Occipital lobe (tissue), 2 donors: Measurements from ENCODE around the gene UBL4A. TPM values are rescaled to one million over a fixed set of nuclear protein-coding genes. Genes with fewer than 3 reads are reported as not detected.

Source experiments
- DNase-seq: peaks from one replicate; lab custom pipeline; 2025; lab: John Stamatoyannopoulos, UW
- total RNA-seq: library from RNA; depleted of rRNA; stranded (reverse); fragments of >200 nt; gene quantifications from one replicate; pipeline ENCODE4 v1.2.3, GENCODE V29; 2014

UBL4A gene
- 33.7 TPM for total RNA-seq

GRCh38 chrX:154486396-154487207 lies at the start of gene UBL4A:
UBL4A (minus strand) TSS chrX:154486615; CDS start chrX:154486584, 31 bp downstream.
- no peak for DNase-seq

GRCh38 chrX:154535892-154536291 lies 49.5 kb upstream of the UBL4A start:
- no peak for DNase-seq

- peak; percentile 50 for DNase-seq
Measured at GRCh38 chrX:154534526-154535322, 48.3 kb upstream of the UBL4A start.

- no peak for DNase-seq
Measured at GRCh38 chrX:154532690-154533089, 46.3 kb upstream of the UBL4A start.

DNA sequence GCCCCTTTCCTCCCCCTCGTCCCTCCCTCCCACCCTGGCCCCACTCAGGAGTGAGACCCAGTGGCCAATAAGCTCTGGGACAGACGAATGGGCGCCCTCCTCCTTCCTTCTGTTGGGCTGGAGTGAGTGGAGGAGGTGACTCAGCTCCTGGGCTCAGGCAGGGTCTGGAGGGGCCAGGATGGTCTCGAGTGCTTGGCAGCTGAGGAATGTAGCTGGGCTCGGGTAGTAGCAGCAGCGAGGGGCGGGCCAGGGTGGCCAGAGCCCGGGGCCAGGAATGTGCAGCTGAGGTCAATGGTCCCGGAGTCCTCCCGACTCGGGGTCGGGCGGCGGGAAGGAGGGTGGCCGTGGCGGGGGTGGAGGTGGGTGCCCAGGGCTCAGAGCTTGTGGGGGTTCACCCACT lies 45.2 kb upstream of the UBL4A start:
- no peak for DNase-seq

DNA sequence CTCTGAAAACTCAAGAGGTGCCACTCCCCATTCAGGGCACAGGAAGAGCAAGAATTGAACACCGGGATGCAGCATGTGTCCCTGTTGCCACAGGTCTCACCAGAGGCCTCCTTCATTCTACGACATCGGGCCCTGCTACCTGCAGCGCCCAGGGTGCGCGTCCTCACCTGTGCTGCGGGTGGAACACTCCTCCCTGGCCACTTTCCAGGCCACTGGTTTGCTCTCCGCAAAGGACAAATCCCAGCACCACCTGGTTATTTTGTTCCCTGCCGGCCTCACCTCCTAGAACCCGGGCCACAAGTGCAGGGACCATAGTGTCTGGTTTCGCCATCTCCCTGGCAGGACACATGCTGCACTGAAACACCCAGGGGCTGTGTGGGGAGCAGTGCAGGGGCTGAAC lies 43.9 kb upstream of the UBL4A start:
- DNase-seq: no peak

GRCh38 chrX:154529206-154529612 lies 42.8 kb upstream of the UBL4A start:
- no peak for DNase-seq

- peak; percentile 61 for DNase-seq
Measured at GRCh38 chrX:154526901-154527675, 40.7 kb upstream of the UBL4A start.

- no peak for DNase-seq
Measured at GRCh38 chrX:154525606-154526490, 39.4 kb upstream of the UBL4A start.

DNA sequence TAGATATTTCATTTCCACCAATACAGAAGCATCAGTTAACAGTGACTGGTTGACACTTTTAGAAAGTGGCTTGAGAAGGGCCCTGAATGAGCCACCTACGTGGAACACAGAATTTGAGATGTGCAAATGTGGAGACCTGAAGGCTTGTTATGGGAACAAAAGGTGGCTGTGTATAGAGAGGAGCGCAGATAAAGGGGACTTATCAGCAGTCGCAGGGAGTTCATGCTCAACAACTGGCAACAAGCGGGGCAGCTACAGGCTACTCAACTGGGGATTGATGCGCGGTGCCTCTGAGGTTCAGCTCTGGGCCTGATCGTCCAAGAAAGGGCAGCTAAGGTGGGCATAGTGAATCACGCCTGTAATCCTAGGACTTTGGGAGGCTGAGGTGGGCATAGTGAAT lies 33.0 kb upstream of the UBL4A start:
- DNase-seq: no peak

DNA sequence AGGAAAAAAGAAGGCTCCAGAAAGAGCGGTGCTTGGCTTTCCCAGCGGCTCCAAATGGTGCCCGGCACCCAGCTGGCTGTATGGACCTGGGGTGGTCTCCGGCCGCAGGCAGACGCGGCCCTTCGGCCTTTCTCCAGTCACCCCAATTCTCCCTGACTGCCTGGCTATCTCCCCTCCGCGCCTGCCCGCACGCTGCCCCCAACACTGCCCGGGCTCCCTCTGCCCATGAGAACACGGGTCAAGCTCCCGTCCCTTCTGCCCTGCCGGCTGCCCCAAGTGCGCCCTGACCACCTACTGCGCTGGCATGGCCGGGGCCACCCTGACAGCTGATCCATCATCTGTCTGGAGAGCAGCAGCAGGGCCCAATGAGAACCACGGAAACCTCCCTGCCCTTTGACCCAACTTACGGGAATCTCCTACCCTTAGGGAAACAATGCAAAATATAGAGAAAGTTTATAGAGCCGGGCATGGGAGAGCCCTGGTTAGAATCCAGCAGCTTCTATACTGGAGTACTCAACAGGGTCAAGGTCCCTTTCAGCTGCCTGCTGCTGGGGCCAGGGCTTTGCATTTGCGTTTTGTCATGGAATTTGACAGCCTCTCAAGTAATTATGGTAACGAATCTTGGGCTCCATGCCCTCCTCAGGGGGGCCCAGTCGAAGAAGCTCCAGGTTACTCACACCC lies 30.8 kb upstream of the UBL4A start:
- DNase-seq: no peak

DNA sequence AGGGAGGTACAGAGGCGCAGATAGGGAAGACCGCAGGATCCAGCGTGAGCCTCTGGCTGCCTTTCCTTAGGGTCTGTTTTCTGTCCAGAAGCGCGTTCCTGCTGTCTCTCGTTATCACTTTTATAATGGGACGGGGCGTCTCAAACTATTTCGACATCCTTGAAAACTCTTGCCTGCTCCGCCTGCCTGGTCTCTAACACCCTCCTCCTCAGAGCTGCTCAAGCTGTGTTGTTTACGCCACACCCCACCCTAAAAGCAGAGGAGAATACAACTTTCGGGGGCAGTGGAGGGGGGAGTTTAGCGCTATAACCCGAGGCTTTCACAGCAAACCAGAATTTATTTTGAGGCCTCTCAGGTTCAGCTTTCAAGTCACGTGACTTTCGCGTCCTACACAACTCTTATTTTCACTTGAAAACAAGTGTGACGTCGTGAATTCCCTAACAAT lies 30.3 kb upstream of the UBL4A start:
- no peak for DNase-seq

DNA sequence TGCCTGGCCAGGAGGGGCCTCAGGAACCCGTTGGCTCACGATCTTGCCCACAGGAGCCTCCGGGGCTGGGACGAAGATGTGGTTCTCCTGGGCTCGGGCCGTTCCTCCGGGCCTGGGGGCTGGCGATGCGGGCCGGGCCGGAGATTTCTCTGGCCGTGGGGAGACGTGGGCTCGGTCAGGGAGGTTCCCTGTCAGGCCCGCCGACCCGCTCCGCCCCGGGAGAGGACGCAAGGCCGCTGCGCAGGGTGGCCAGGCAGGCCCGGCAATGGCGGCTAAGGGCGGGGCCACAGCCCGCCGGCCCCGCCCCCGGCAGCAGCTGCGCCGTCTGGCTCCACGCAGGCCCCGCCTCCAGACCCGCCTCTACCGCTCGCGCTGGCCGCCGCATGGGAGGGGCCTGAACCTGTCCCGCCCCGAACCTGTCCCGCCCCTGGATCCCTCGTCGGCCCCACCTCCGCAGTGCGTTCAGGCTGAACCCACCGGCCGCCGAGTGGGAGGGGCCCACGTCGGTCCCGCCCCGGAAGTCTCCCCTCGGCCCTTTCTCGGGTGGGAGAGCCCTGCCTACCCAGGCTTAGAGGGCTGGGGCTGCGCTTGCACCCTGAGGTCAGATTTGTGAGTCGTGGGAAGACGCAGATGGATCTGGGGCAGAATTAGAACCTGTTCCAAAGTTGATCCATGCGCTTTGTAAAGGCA lies 29.7 kb upstream of the UBL4A start, which contains the start of gene FAM3A:
Gene FAM3A, minus strand, starts transcription at position 267 of the 690 bp plus-strand sequence. CDS start 460 bp downstream, outside the sequence.
- DNase-seq: peak; percentile 95

- no peak for DNase-seq
Measured at GRCh38 chrX:154515090-154515965, 28.9 kb upstream of the UBL4A start.

GRCh38 chrX:154513716-154514115 lies 27.3 kb upstream of the UBL4A start:
- no peak for DNase-seq

GRCh38 chrX:154512879-154513553 lies 26.6 kb upstream of the UBL4A start:
- DNase-seq: no peak

DNA sequence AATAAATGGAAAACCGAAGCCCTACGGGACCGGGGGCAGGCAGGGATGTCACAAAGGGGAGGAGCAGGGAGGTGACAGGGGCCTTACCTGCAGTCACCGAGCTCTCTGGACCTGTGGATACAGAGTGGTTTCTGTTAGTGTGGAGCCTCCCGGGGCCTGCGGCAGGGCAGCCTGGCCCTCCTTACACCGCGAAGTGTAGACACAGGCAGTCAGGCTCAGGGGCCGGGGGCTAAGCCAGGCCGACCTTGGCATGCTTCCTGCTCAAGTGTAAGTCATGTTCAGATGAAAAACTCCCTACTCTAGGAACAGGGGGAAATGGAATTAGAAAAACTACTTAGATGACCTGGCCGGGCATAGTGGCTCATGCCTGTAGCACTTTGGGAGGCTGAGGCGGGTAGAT lies 25.3 kb upstream of the UBL4A start:
- DNase-seq: no peak

DNA sequence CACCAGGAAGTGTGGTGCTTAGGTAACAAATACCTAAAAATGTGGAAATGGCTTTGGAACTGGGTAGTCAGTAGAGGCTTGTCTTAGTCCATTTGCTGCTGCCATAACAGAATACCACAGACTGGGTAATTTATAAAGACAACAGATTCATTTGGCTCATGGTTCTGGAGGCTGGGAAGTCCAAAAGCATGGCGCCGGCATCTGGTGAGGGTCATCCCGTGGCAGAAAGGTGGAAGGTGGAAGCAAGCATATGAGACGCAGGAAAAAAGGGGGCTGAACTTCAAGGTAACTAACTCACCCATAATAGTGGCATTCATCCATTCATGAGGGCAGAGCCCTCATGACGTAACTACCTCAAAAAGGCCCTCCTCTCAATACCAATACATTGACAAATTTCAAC lies 23.0 kb upstream of the UBL4A start:
- DNase-seq: no peak
